CD8-positive, alpha-beta memory T cell (primary cell): Measurements from ENCODE around the gene B4GALT5. TPM values are rescaled to one million over a fixed set of nuclear protein-coding genes. Genes with fewer than 3 reads are reported as not detected.

Experiments
- CTCF ChIA-PET: fragments of 350-600 bp; sonication (Branson Sonifier 250); formaldehyde crosslinking; loops from one replicate; lab custom pipeline; 2021; ENCODE audit warnings: antibody characterized with exemption; lab: Charles Lee
- POLR2A ChIA-PET: fragments of 350-600 bp; sonication (Branson Sonifier 250); formaldehyde crosslinking; loops from one replicate; lab custom pipeline; 2021; ENCODE audit warnings: antibody characterized with exemption; lab: Charles Lee
- DNase-seq, 5 donors: peaks; one replicate each; pipeline versions ENCODE4 v3.0.0 to v3.0.0-alpha.2; 2020 to 2022; ENCODE audit warnings: mixed read lengths in 1 of 5
- H3K27ac ChIP-seq: one replicate; pipeline ENCODE4 v1.7.0; 2013; ENCODE audit warnings: low read depth, mild to moderate bottlenecking, low read length, moderate library complexity
- H3K27me3 ChIP-seq: 2 replicates; pipeline ENCODE4 v1.7.0; 2013; ENCODE audit warnings: low read length, mild to moderate bottlenecking; ENCODE audit not compliant: insufficient read depth, poor library complexity, severe bottlenecking
- H3K36me3 ChIP-seq: 2 replicates; pipeline ENCODE4 v1.7.0; 2013; ENCODE audit warnings: mild to moderate bottlenecking, low read length, moderate library complexity; ENCODE audit not compliant: insufficient read depth
- H3K4me1 ChIP-seq: 2 replicates; pipeline ENCODE4 v1.7.0; 2013; ENCODE audit warnings: mild to moderate bottlenecking, low read length, moderate library complexity; ENCODE audit not compliant: insufficient read depth
- H3K4me3 ChIP-seq: 2 replicates; pipeline ENCODE4 v1.7.0; 2013; ENCODE audit warnings: mild to moderate bottlenecking, low read length
- H3K9me3 ChIP-seq: 2 replicates; pipeline ENCODE4 v1.7.0; 2013; ENCODE audit warnings: mild to moderate bottlenecking, low read length
- H3K27ac Mint-ChIP-seq, 8 donors: one replicate each; pipeline ENCODE4 v1.8.0; 2020 to 2021; ENCODE audit warnings: mixed read lengths in 8 of 8, mild to moderate bottlenecking in 6 of 8, inconsistent platforms in 3 of 8, moderate library complexity in 3 of 8
- H3K27me3 Mint-ChIP-seq, 2 donors: one replicate each; pipeline ENCODE4 v1.8.0; 2020 to 2021; ENCODE audit warnings: mixed read lengths in 2 of 2, mild to moderate bottlenecking in 1 of 2, moderate library complexity in 1 of 2
- H3K36me3 Mint-ChIP-seq, 3 donors: one replicate each; pipeline ENCODE4 v1.8.0; 2020 to 2021; ENCODE audit warnings: mixed read lengths in 3 of 3, inconsistent platforms in 1 of 3, mild to moderate bottlenecking in 1 of 3
- H3K4me1 Mint-ChIP-seq, 3 donors: one replicate each; pipeline ENCODE4 v1.8.0; 2020 to 2021; ENCODE audit warnings: mixed read lengths in 3 of 3, inconsistent platforms in 1 of 3, mild to moderate bottlenecking in 1 of 3
- H3K4me3 Mint-ChIP-seq, 7 donors: one replicate each; pipeline ENCODE4 v1.8.0; 2020 to 2021; ENCODE audit warnings: mixed read lengths in 7 of 7, mild to moderate bottlenecking in 6 of 7, moderate library complexity in 4 of 7, inconsistent platforms in 2 of 7
- H3K9me3 Mint-ChIP-seq, 5 donors: one replicate each; pipeline ENCODE4 v1.8.0; 2020 to 2022; ENCODE audit warnings: mixed read lengths in 5 of 5, mild to moderate bottlenecking in 3 of 5, moderate library complexity in 2 of 5, inconsistent platforms in 1 of 5
- polyA plus RNA-seq: library from polyadenylated mRNA; unstranded; fragments of 300-500 nt; fragmentation: Illumina TruSeq; gene quantifications from one replicate; pipeline ENCODE4 v1.2.3, GENCODE V29; 2021
- total RNA-seq, 2 experiments: library from RNA; stranded (reverse); gene quantifications; one replicate each; pipeline ENCODE4 v1.2.3, GENCODE V29; 2021

B4GALT5 gene
- total and polyA plus RNA-seq, 3 experiments from 2014 or later, result 2.0 to 39.1 (median 37.5) TPM

- H3K4me3 ChIP-seq, result no peak overlapping the region
- Mint-ChIP-seq H3K27ac (peak overlapping the region in 1 of 8 donors; percentile 77), H3K27me3 (peaks cover 6 to 7% of the 10 kb centered on the region in 2 donors), H3K4me3 (no peak overlapping the region), H3K4me1 (peaks cover 8 to 11% (median 10%) of the 10 kb centered on the region in 3 donors), H3K36me3 (peaks cover 0 to 11% (median 0%) of the 10 kb centered on the region in 3 donors), H3K9me3 (no peaks in the 10 kb centered on the region)
- peaks cover 5% of the 10 kb centered on the region for H3K4me1 ChIP-seq
- ChIA-PET CTCF (no interaction called here), POLR2A (no interaction called here)
- H3K27ac ChIP-seq, result no peak overlapping the region
- H3K27me3 ChIP-seq, result no peaks in the 10 kb centered on the region
- no peaks in the 10 kb centered on the region for H3K36me3 ChIP-seq
- no peaks in the 10 kb centered on the region for H3K9me3 ChIP-seq
- DNase-seq, result no peak
Measured at GRCh38 chr20:49754596-49754995, 40.9 kb upstream of the B4GALT5 start.

GRCh38 chr20:49753133-49753532 lies 39.5 kb upstream of the B4GALT5 start:
- no peaks in the 10 kb centered on the region for H3K27me3 ChIP-seq
- H3K9me3 Mint-ChIP-seq, result no peaks in the 10 kb centered on the region
- H3K4me1 Mint-ChIP-seq, result peaks cover 8 to 11% (median 10%) of the 10 kb centered on the region in 3 donors
- H3K4me3 Mint-ChIP-seq, result no peak overlapping the region
- H3K36me3 ChIP-seq, result no peaks in the 10 kb centered on the region
- H3K27ac ChIP-seq, result no peak overlapping the region
- ChIA-PET CTCF (no interaction called here), POLR2A (no interaction called here)
- no peak overlapping the region for H3K27ac Mint-ChIP-seq
- H3K4me3 ChIP-seq, result no peak overlapping the region
- peaks cover 5% of the 10 kb centered on the region for H3K4me1 ChIP-seq
- H3K27me3 Mint-ChIP-seq, result peaks cover 3 to 7% of the 10 kb centered on the region in 2 donors
- H3K36me3 Mint-ChIP-seq, result peaks cover 0 to 7% (median 0%) of the 10 kb centered on the region in 3 donors
- DNase-seq, result no peak
- H3K9me3 ChIP-seq, result no peaks in the 10 kb centered on the region

DNA sequence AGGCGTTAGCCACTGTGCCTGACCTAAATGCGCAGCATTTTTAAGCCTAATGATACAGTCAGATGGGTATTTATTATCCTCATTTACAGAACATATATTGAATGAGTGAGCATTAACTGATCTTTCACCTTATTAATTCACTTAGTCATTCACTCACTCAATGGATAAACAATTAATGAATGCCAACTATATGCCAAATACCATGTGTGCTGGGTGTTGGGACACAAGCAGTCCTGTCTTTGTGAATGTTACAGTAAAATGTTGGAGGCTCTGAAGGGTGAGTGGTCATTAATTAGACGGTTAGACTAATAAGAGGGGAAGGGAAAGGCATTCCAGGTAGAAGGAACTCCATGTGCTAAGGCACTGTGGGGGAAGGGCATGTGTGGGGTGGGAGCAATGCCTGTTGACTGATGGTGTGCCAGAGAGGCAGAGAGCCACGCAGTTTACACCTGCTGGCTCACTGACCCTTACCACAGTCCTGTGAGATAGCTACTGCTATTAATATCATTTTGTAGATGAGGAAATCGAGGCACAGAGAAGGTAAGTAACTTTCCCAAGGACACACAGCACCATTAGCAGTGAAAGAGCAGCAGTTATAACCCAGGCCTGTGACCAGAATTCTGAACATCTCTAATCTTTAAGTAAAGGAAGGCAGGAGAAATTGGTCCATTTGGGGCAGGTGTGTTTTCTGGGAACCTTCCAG lies 38.7 kb upstream of the B4GALT5 start:
- H3K36me3 ChIP-seq, result no peaks in the 10 kb centered on the region
- POLR2A ChIA-PET, result no interaction called here
- H3K9me3 ChIP-seq, result no peaks in the 10 kb centered on the region
- Mint-ChIP-seq H3K27me3 (peaks cover 3 to 7% of the 10 kb centered on the region in 2 donors), H3K27ac (peak overlapping the region in 2 of 8 donors; percentile 27 to 52), H3K9me3 (no peaks in the 10 kb centered on the region), H3K36me3 (peaks cover 0 to 4% (median 0%) of the 10 kb centered on the region in 3 donors), H3K4me3 (no peak overlapping the region), H3K4me1 (peaks cover 8 to 11% (median 10%) of the 10 kb centered on the region in 3 donors)
- CTCF ChIA-PET, result no interaction called here
- DNase-seq, result no peak
- H3K27me3 ChIP-seq, result no peaks in the 10 kb centered on the region
- H3K27ac ChIP-seq, result no peak overlapping the region
- H3K4me1 ChIP-seq, result peaks cover 5% of the 10 kb centered on the region
- no peak overlapping the region for H3K4me3 ChIP-seq

- H3K36me3 Mint-ChIP-seq, result no peaks in the 10 kb centered on the region
- Histone ChIP-seq H3K36me3 (no peaks in the 10 kb centered on the region), H3K9me3 (no peaks in the 10 kb centered on the region), H3K4me1 (peaks cover 5% of the 10 kb centered on the region), H3K27me3 (no peaks in the 10 kb centered on the region), H3K27ac (no peak overlapping the region), H3K4me3 (no peak overlapping the region)
- ChIA-PET POLR2A (no interaction called here), CTCF (no interaction called here)
- H3K4me3 Mint-ChIP-seq, result peak overlapping the region in 2 of 7 donors; percentile 19 to 42
- H3K27ac Mint-ChIP-seq, result peak overlapping the region in 6 of 8 donors; percentile 7 to 68 (median 21)
- H3K27me3 Mint-ChIP-seq, result peaks cover 0 to 7% of the 10 kb centered on the region in 2 donors
- peaks cover 8 to 11% (median 10%) of the 10 kb centered on the region in 3 donors for H3K4me1 Mint-ChIP-seq
- no peaks in the 10 kb centered on the region for H3K9me3 Mint-ChIP-seq
- DNase-seq, result no peak
Measured at GRCh38 chr20:49751397-49751736, 37.7 kb upstream of the B4GALT5 start.

GRCh38 chr20:49750611-49751396 lies 37.1 kb upstream of the B4GALT5 start:
- Mint-ChIP-seq H3K27ac (peak overlapping the region in 7 of 8 donors; percentile 7 to 72 (median 30)), H3K9me3 (no peaks in the 10 kb centered on the region), H3K36me3 (no peaks in the 10 kb centered on the region), H3K4me3 (peak overlapping the region in 3 of 7 donors; percentile 0 to 42 (median 19)), H3K4me1 (peaks cover 8 to 11% (median 10%) of the 10 kb centered on the region in 3 donors), H3K27me3 (peaks cover 0 to 5% of the 10 kb centered on the region in 2 donors)
- no peaks in the 10 kb centered on the region for H3K9me3 ChIP-seq
- CTCF ChIA-PET, result interaction anchor here (1.3 kb wide), 1 partner anchor 143 kb away, joined by 3 read pairs; no protein-coding TSS in a partner anchor
- no peak overlapping the region for H3K4me3 ChIP-seq
- no peaks in the 10 kb centered on the region for H3K27me3 ChIP-seq
- peaks cover 5% of the 10 kb centered on the region for H3K4me1 ChIP-seq
- DNase-seq, result peak in 1 of 5 donors; percentile 18
- no peaks in the 10 kb centered on the region for H3K36me3 ChIP-seq
- H3K27ac ChIP-seq, result no peak overlapping the region
- POLR2A ChIA-PET, result no interaction called here

DNA sequence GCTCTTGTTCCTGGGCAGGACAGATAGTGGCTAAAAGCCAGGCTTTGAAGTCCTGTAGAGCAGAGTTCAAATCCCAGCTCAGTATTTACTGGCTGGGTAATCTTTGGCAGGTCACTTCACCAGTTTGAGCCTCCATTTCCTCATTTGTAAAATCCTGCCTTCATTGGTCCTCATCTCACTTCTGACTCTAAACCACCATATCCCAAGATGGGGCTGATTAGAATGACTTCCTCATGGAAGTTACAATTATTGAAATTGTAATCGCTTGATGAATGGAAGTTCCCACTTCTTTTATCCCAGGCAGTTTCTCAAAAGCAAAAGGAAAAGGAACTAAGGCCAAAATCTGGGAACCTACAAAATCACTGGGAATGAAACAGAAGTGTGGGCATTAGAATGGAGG lies 35.9 kb upstream of the B4GALT5 start:
- ChIA-PET POLR2A (no interaction called here), CTCF (interaction anchor here (0.7 to 1.3 kb wide), 2 partner anchors 14 to 142 kb away, joined by 3 read pairs; no protein-coding TSS in a partner anchor)
- Mint-ChIP-seq H3K4me1 (peaks cover 8 to 11% (median 10%) of the 10 kb centered on the region in 3 donors), H3K4me3 (no peak overlapping the region), H3K27ac (no peak overlapping the region), H3K36me3 (no peaks in the 10 kb centered on the region), H3K27me3 (peaks cover 0 to 5% of the 10 kb centered on the region in 2 donors), H3K9me3 (no peaks in the 10 kb centered on the region)
- no peaks in the 10 kb centered on the region for H3K36me3 ChIP-seq
- no peaks in the 10 kb centered on the region for H3K27me3 ChIP-seq
- peaks cover 5% of the 10 kb centered on the region for H3K4me1 ChIP-seq
- H3K27ac ChIP-seq, result no peak overlapping the region
- H3K4me3 ChIP-seq, result no peak overlapping the region
- no peaks in the 10 kb centered on the region for H3K9me3 ChIP-seq
- DNase-seq, result no peak

- ChIA-PET POLR2A (no interaction called here), CTCF (no interaction called here)
Measured at GRCh38 chr20:49748525-49748838, 34.8 kb upstream of the B4GALT5 start.

More at GRCh38 chr20:49748525-49748838, 34.8 kb upstream of the B4GALT5 start:
- H3K9me3 ChIP-seq, result no peaks in the 10 kb centered on the region
- DNase-seq, result no peak
- H3K27ac ChIP-seq, result no peak overlapping the region
- Mint-ChIP-seq H3K4me3 (no peak overlapping the region), H3K4me1 (peaks cover 8 to 11% (median 10%) of the 10 kb centered on the region in 3 donors), H3K36me3 (no peaks in the 10 kb centered on the region), H3K27me3 (peaks cover 4 to 5% of the 10 kb centered on the region in 2 donors), H3K9me3 (no peaks in the 10 kb centered on the region), H3K27ac (no peak overlapping the region)
- no peak overlapping the region for H3K4me3 ChIP-seq
- H3K36me3 ChIP-seq, result no peaks in the 10 kb centered on the region
- H3K4me1 ChIP-seq, result peaks cover 5% of the 10 kb centered on the region
- no peaks in the 10 kb centered on the region for H3K27me3 ChIP-seq
